ENCODE results near the gene DYSF. TPM values are rescaled to one million over a fixed set of nuclear protein-coding genes. Genes with fewer than 3 reads are reported as not detected.

DYSF gene
- total RNA-seq, 1 donor from 2014 or later = 23.2 TPM

DNA sequence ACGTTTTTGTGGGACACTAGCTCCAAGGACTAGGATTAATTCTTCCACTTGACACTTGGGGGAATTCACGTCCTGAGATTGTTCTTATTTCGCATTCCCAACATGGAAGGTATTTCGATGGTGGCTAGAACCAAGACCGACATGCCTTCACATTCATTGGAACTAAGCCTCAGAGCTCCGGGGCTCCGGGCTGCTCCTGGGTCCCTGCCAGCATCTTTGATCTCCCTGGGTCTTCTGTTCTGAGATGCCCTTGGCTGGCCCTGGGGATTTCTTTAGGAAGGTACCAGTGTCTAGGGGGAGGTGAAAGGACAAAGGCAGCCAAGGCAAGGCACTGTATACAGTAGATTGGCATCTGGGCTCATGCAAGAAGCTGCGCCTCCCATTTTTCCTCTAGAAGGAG, 76.8 kb downstream of the DYSF start:
- no peak for DNase-seq

- peak; percentile 9 for DNase-seq
Observed at GRCh38 chr2:71530641-71531332, 77.4 kb downstream of the DYSF start.

DNA sequence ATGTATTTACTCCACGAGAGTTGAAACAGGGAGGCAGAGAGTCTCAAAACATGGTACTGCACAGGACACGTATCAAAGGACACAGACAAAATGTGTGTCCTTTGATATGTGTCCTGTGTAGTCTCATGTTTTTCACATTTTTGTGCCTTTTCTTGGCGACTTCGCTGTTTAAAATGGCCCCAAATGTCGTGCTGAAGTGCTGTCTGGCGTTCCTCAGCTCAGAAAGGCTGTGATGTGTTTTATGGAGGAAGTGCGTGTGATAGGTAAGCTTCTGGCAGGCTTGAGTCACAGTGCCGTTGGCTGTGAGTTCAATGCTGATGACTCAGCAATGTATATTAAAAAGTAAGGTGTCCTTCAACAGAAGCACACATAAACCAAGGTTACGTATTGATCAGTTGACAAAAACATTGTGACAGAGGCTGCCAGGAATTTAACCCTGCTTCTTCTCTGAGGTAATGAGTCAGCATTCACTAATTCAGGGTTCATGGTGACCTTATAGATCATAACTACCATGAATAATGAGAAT, 78.2 kb downstream of the DYSF start:
- no peak for DNase-seq

GRCh38 chr2:71532327-71532726, 79.0 kb downstream of the DYSF start:
- DNase-seq = no peak

- no peak for DNase-seq
Observed at GRCh38 chr2:71534201-71534600, 80.8 kb downstream of the DYSF start.

GRCh38 chr2:71534826-71535225, 81.5 kb downstream of the DYSF start:
- no peak for DNase-seq

- no peak for DNase-seq
Observed at GRCh38 chr2:71535526-71535925, 82.2 kb downstream of the DYSF start.

- peak; percentile 17 for DNase-seq
Observed at GRCh38 chr2:71536226-71536671, 82.9 kb downstream of the DYSF start.

- DNase-seq = no peak
Observed at GRCh38 chr2:71538241-71538640, 84.9 kb downstream of the DYSF start.

GRCh38 chr2:71538656-71539265, 85.4 kb downstream of the DYSF start:
- no peak for DNase-seq

GRCh38 chr2:71540818-71541217, 87.5 kb downstream of the DYSF start:
- no peak for DNase-seq

DNA sequence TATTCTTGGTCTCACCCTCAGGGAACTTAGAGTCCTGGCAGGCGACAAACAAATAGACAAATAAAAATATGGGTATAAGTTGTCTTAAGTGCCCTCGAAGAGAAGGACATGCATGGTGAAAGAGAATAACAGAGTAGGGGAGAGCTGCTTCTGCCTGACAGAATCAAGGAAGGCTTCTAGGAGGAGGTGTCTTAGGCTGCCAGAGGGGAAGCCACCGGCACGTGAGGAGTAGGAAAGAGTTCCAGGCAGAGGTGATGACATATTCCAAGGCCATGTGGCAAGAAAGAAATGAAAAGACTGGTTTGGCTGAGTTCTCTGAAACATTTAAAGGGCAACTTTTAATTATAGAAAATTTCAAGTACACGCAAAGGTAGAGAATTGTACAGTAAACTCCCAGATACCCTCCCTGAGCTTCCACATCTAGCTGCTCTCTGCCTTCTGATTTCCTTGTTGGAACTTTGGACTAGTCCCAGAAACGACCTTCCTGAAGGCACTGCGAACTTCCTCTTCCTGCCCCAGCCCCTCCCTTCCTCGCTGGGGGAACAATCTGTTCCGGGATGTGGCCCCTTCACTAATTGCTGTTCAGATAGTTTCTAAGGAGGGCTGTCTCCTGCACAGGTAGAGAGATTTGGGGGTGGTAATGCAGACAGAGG, 91.7 kb downstream of the DYSF start:
- no peak for DNase-seq

DNA sequence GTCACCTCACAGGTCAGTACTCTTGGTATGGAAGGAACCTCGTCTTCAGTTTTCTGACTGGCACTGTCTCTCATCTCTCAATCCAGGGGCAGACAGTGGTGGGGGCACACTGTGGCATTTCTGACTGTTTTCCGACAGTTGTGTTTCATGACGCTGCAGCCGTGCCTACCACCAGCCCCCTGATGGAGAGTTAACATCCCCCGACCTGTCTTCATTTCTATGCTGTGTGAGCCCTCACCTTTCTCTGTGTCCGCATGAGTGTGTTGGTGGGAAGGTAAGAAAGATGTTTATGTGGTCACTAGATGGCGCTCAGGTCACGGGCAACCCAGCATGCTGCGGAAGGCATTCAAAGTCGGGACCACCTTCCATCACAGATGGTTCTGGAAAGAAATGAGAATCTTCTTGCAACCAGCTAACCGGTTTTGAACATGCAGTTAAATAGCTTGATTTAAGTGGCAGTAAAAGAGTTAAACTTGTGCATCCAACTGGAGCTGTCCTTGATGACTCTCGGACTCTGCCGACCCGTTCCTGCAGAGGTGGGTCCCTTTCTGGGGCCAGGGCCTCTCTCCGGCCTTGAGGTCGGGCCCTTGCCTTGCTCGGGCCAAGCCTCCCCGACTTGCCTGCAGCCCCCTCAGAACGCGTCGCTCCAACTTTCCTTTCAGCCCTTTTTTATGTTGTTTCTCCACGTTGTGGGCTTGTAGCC, 92.4 kb downstream of the DYSF start:
- peak; percentile 64 for DNase-seq

DNA sequence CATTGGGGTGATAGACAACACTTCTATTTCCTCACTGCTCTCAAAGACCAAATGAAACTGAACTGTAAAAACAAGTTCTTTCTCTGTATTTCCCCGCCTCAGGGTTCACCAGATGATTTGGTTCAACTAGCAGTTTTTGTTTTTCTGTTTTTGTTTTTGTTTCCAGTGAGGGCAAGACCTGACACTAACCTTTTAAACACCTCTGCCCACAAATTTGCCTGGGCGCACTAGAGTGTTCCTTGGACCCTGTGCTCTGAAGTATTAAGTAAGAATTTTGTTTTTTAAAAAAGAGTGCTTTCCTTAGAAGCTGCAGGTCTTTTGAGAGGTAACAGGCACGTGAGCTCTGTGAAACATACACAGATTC, 92.9 kb downstream of the DYSF start:
- DNase-seq = no peak

DNA sequence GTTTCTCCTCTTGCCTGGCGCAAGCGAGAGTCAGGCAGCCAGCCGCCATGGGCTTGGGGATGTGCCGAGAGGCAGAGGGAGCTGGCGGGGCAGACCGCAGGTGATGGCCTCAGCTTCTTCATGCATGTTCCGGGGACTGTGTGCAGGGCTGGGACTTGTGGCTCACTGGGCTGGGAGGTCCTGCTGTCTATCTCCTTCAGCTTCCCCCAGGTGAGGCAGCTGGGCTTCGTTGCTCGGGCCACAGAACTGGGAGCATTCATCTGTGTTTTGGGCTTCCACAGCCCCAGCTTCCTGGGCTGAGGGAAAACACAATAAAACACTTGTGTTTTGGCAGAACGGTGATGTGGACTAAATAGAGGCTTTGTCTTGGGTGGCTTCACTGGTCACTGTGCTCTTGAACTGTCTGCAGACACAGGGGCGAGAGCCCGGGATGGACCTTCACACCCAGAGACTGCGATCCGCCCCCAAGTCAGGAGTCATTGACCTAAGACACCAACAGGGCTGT, 93.5 kb downstream of the DYSF start:
- no peak for DNase-seq

DNA sequence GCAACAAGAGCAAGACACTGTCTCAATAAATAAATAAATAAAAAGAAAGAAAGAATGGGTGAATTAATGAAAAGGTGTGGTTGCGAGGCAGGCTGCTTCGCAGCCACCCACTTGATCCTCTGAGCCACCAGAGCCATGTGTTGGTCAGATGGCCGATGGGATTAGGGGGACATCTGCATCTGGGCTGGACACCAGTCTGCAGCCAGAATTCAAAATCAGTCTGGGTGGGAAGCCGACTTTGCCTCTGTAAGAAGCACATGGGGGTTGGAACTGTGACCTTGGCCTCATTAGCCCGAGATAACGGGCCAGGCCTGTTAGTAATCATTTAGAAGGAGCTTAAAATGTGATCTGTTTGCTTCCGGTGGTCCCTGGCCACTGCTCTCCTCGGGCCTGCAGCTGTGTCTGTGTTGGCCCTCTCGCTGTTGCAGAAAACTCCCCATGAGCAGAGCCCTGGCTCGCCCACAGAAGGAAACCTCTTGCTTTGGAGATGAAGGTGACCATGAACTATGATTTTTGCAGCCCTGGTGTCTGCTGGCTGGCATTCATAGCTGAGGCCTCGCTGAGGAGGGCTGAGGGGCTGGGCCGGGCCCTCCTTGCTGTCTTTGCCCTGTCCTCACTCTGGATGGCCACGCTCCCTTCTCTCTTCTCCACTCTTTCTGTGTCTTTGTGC, 94.4 kb downstream of the DYSF start:
- no peak for DNase-seq

DNA sequence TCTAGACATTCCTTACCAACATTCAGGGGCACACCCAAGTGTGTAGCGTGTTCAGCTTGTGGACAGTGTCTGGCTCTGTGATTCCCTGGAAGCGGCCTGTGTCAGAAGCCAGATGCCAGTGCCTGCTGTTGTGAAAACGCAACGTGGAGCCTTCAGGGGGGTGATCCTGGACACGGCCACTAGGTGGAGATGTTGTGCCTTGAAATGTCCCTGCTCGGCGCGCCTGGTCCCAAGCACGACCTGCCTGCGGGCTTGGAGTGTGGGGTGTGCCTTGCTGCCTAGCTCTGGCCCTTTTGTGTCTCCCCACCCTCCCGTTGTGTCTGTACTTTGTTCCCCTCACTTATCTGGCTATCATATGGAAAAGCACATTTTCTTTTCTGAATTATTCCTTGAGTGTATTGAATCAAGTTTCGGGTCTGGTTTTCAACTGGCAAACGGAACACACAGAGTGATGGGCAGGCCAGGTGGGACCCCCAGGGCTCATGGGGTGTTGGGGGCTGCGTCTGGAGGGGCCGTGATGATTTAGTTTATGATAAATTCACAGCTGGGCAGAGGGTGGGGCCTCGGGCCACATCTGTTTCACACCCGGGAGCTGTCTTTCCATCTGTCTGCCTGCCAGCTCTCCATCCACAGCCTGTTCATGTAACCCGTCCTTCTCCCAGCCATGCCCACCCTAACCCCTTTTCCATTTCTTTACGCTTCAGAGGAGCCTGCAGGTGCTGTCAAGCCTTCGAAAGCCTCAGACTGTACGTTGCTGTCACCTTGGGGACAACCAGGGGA, 95.5 kb downstream of the DYSF start:
- DNase-seq = peak; percentile 70

DNA sequence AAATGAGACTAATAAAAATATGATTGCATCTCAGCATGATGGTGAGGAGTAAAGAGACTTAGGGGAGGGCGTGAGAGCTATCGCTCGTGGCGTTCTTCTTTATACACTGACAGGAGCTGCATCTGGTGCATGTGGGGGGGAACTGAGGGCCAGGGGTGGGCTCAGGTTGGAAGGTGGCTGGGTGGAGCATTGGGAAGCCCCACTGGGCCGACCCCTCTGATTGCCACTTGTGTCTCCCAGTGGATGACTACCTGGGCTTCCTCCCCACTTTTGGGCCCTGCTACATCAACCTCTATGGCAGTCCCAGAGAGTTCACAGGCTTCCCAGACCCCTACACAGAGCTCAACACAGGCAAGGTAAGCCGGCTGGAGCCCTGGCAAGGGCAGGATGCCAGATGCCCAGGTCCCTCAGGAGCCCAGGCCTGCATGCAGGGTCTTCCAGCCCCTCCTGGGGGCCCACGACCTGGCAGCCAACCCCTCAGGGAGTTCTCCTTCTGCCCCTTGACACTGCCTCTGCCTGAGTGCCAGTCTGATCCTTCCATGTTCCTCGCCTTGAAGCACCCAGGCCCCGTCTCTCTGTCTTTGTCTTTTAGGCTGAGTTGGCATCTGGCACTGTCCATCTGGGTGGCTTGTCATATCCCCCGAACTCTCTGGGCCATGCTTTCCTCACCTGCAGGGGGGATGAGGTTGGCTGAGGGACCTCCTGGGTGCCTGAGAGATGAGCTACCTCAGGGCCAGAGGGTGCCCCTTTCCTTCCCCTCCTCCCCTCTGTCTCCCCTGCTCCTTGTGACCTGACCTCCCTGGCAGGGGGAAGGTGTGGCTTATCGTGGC, 97.7 kb downstream of the DYSF start:
- DNase-seq = no peak

DNA sequence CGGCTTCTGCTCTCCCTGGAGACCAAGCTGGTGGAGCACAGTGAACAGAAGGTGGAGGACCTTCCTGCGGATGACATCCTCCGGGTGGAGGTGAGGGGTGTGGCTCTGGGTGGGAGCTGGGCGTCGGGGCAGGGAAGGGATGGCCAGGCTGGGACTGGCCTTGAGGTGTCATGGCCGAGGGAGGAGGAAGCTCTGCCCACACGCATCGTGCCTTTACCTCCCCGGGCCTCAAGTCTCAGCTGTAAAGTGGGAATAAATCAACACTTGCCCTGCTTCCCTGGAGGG, 98.2 kb downstream of the DYSF start:
- no peak for DNase-seq

- DNase-seq = no peak
Observed at GRCh38 chr2:71552356-71552755, 99.0 kb downstream of the DYSF start.

DNA sequence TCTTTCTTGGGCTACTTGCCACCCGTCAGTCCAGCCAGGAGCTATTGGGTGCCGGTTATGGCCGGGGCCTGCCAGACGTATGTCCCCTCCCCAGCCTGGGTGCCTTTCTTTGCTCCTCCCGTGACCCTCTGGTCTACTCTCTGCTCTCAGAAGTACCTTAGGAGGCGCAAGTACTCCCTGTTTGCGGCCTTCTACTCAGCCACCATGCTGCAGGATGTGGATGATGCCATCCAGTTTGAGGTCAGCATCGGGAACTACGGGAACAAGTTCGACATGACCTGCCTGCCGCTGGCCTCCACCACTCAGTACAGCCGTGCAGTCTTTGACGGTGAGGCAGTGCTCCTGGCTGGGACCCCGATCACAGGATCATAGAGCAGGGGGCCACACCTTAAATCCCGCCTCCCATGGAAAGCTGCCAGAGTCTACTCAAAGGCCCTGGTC, 99.5 kb downstream of the DYSF start:
- DNase-seq = no peak

Data from skin of body (tissue), 2 donors.